ENCODE data around the gene MBTPS1.

- TF ChIP-seq POLR2A (IDR thresholded peaks at IDR 0.05; ENCODE audit: low read depth, low read length) = no peak
- no peak for TF ChIP-seq POLR2AphosphoS5 (IDR thresholded peaks at IDR 0.05; ENCODE audit: low read depth, low read length)
- TF ChIP-seq TAF1 (IDR thresholded peaks at IDR 0.05; ENCODE audit: borderline replicate concordance, low read depth, low read length) = no peak
These were observed 19.8 kb upstream of the MBTPS1 start for GRCh38 chr16:84136331-84137125.
